SK-N-SH treated with all-trans-retinoic acid at 6 μM for 48 hours (cell line): ENCODE measurements around the gene GPSM1.

Experiments used
- ATAC-seq: fragments of 200-7000 bp; cut with Tn5 transposase; 3 replicates; pipeline ENCODE4 v1.9.1; 2020; ENCODE audit warnings: mild to moderate bottlenecking, moderate library complexity
- ARNTL ChIP-seq: fragments of 450-650 bp; formaldehyde crosslinking; IDR thresholded peaks from 2 replicates; pipeline ENCODE4 v1.5.0; 2020; ENCODE audit warnings: low read depth, mild to moderate bottlenecking, moderate library complexity, borderline replicate concordance
- BACH2 ChIP-seq: fragments of 250-450 bp; sonication (Bioruptor Pico); IDR thresholded peaks from 2 replicates; pipeline ENCODE4 v1.9.0; 2021; ENCODE audit warnings: mild to moderate bottlenecking, borderline replicate concordance
- CSDC2 ChIP-seq: fragments of 250-450 bp; sonication (Bioruptor Pico); IDR thresholded peaks from 2 replicates; pipeline ENCODE4 v1.5.0; 2020; ENCODE audit warnings: mild to moderate bottlenecking, moderate library complexity
- GLIS3 ChIP-seq: fragments of 250-450 bp; sonication (Bioruptor Pico); IDR thresholded peaks from 2 replicates; pipeline ENCODE4 v1.5.0; 2020; ENCODE audit warnings: mild to moderate bottlenecking, moderate library complexity
- ISL1 ChIP-seq: fragments of 250-450 bp; sonication (Bioruptor Pico); IDR thresholded peaks from 2 replicates; pipeline ENCODE4 v2.1.2; 2022; ENCODE audit warnings: mild to moderate bottlenecking, moderate library complexity
- OSR1 ChIP-seq: fragments of 250-450 bp; sonication (Bioruptor Pico); IDR thresholded peaks from 2 replicates; pipeline ENCODE4 v1.8.0; 2022; ENCODE audit warnings: moderate library complexity, mild to moderate bottlenecking, inconsistent platforms
- PPARA ChIP-seq: fragments of 250-450 bp; sonication (Bioruptor Pico); IDR thresholded peaks from 2 replicates; pipeline ENCODE4 v1.5.0; 2020; ENCODE audit warnings: mild to moderate bottlenecking, borderline replicate concordance
- RARB ChIP-seq: fragments of 250-450 bp; sonication (Bioruptor Pico); IDR thresholded peaks from 2 replicates; pipeline ENCODE4 v1.8.0; 2021; ENCODE audit warnings: mild to moderate bottlenecking, moderate library complexity
- SNAI2 ChIP-seq: fragments of 250-450 bp; sonication (Bioruptor Pico); IDR thresholded peaks from 2 replicates; pipeline ENCODE4 v1.5.0; 2020; ENCODE audit warnings: mild to moderate bottlenecking, moderate library complexity
- ZC3H10 ChIP-seq: fragments of 250-450 bp; sonication (Bioruptor Pico); IDR thresholded peaks from 2 replicates; pipeline ENCODE4 v1.5.1; 2021; ENCODE audit warnings: mild to moderate bottlenecking, moderate library complexity
- ZFP3 ChIP-seq: fragments of 250-450 bp; sonication (Bioruptor Pico); IDR thresholded peaks from 2 replicates; pipeline ENCODE4 v1.5.0; 2020; ENCODE audit warnings: mild to moderate bottlenecking, moderate library complexity
- ZFP30 ChIP-seq: fragments of 450-650 bp; formaldehyde crosslinking; IDR thresholded peaks from 2 replicates; pipeline ENCODE4 v1.5.0; 2022; ENCODE audit warnings: mild to moderate bottlenecking, moderate library complexity
- ZNF565 ChIP-seq: fragments of 450-650 bp; formaldehyde crosslinking; conservative IDR thresholded peaks from 2 replicates; pipeline ENCODE4 v1.5.0; 2020; ENCODE audit warnings: low read depth, mild to moderate bottlenecking, moderate library complexity
- ZNF70 ChIP-seq: fragments of 450-650 bp; formaldehyde crosslinking; IDR thresholded peaks from 2 replicates; pipeline ENCODE4 v1.5.0; 2020; ENCODE audit warnings: mild to moderate bottlenecking, moderate library complexity
- TF ChIP-seq, protein P1 (sequence below): fragments of 250-450 bp; sonication (Bioruptor Pico); IDR thresholded peaks from 2 replicates; pipeline ENCODE4 v1.8.0; 2020; ENCODE audit warnings: mild to moderate bottlenecking, moderate library complexity, borderline replicate concordance
- TF ChIP-seq, protein P2 (sequence below): fragments of 250-450 bp; sonication (Bioruptor Pico); IDR thresholded peaks from 2 replicates; pipeline ENCODE4 v1.5.0; 2020; ENCODE audit warnings: mild to moderate bottlenecking, moderate library complexity
- TF ChIP-seq, protein P3 (sequence below): fragments of 250-450 bp; sonication (Bioruptor Pico); IDR thresholded peaks from 2 replicates; pipeline ENCODE4 v1.5.1; 2020; ENCODE audit warnings: low read depth, mild to moderate bottlenecking, moderate library complexity
- TF ChIP-seq, protein P4 (sequence below): fragments of 250-450 bp; sonication (Bioruptor Pico); IDR thresholded peaks from 2 replicates; pipeline ENCODE4 v1.8.0; 2021; ENCODE audit warnings: low read depth, mild to moderate bottlenecking, moderate library complexity, borderline replicate concordance

GPSM1 gene

DNA sequence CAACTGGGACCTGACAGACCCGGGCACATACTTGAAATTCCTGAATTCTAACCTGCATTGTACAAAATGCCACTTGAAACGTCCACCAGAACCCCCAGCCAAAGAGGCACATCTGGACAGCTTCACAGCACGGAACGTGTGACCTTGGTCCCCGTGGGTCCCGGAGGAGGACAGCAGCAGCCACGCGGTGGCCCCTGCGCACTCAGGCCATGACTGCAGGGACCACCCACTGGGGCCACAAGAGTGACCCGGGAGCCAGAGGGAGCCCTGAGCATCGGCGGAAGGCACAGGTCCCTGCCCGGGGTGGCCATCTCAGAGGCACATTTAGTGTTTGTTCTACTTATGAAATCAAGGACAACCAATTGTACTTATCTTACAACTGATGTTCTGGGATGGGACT, 74.7 kb downstream of the GPSM1 start:
- ATAC-seq = no peak
- no peak for TF ChIP-seq RARB (CRISPR knock-in tag)
- TF ChIP-seq BACH2 (CRISPR knock-in tag) = no peak
- TF ChIP-seq, protein P1, sequence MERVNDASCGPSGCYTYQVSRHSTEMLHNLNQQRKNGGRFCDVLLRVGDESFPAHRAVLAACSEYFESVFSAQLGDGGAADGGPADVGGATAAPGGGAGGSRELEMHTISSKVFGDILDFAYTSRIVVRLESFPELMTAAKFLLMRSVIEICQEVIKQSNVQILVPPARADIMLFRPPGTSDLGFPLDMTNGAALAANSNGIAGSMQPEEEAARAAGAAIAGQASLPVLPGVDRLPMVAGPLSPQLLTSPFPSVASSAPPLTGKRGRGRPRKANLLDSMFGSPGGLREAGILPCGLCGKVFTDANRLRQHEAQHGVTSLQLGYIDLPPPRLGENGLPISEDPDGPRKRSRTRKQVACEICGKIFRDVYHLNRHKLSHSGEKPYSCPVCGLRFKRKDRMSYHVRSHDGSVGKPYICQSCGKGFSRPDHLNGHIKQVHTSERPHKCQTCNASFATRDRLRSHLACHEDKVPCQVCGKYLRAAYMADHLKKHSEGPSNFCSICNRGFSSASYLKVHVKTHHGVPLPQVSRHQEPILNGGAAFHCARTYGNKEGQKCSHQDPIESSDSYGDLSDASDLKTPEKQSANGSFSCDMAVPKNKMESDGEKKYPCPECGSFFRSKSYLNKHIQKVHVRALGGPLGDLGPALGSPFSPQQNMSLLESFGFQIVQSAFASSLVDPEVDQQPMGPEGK (CRISPR knock-in tag) = no peak
- TF ChIP-seq, protein P2, sequence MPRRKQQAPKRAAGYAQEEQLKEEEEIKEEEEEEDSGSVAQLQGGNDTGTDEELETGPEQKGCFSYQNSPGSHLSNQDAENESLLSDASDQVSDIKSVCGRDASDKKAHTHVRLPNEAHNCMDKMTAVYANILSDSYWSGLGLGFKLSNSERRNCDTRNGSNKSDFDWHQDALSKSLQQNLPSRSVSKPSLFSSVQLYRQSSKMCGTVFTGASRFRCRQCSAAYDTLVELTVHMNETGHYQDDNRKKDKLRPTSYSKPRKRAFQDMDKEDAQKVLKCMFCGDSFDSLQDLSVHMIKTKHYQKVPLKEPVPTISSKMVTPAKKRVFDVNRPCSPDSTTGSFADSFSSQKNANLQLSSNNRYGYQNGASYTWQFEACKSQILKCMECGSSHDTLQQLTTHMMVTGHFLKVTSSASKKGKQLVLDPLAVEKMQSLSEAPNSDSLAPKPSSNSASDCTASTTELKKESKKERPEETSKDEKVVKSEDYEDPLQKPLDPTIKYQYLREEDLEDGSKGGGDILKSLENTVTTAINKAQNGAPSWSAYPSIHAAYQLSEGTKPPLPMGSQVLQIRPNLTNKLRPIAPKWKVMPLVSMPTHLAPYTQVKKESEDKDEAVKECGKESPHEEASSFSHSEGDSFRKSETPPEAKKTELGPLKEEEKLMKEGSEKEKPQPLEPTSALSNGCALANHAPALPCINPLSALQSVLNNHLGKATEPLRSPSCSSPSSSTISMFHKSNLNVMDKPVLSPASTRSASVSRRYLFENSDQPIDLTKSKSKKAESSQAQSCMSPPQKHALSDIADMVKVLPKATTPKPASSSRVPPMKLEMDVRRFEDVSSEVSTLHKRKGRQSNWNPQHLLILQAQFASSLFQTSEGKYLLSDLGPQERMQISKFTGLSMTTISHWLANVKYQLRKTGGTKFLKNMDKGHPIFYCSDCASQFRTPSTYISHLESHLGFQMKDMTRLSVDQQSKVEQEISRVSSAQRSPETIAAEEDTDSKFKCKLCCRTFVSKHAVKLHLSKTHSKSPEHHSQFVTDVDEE = no peak
- TF ChIP-seq GLIS3 (CRISPR knock-in tag) = no peak
- no peak for TF ChIP-seq SNAI2 (CRISPR knock-in tag)
- no peak for TF ChIP-seq PPARA (CRISPR knock-in tag)
- TF ChIP-seq CSDC2 (CRISPR knock-in tag) = no peak

DNA sequence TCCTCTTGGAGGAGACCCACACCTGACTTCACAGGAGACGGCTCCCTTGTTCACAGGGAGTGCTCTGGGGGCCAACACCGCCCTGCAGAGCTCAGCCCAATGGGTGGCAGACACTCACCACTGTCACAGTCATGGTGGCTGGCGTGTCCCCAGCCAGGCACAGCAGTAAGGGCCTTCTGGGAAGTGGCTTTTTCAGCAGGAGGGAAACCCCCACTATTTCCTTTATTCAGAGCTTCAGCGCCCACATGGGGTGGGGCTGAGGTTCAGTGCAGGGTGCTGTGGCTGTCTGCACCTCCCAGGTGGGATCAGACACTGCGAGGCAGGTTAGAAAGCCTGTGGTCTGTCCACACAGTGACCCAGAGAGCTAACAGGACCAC, 76.2 kb downstream of the GPSM1 start:
- ATAC-seq = no peak
- TF ChIP-seq, protein P3, sequence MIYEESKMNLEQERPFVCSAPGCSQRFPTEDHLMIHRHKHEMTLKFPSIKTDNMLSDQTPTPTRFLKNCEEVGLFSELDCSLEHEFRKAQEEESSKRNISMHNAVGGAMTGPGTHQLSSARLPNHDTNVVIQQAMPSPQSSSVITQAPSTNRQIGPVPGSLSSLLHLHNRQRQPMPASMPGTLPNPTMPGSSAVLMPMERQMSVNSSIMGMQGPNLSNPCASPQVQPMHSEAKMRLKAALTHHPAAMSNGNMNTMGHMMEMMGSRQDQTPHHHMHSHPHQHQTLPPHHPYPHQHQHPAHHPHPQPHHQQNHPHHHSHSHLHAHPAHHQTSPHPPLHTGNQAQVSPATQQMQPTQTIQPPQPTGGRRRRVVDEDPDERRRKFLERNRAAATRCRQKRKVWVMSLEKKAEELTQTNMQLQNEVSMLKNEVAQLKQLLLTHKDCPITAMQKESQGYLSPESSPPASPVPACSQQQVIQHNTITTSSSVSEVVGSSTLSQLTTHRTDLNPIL (CRISPR knock-in tag) = no peak
- TF ChIP-seq RARB (CRISPR knock-in tag) = no peak

DNA sequence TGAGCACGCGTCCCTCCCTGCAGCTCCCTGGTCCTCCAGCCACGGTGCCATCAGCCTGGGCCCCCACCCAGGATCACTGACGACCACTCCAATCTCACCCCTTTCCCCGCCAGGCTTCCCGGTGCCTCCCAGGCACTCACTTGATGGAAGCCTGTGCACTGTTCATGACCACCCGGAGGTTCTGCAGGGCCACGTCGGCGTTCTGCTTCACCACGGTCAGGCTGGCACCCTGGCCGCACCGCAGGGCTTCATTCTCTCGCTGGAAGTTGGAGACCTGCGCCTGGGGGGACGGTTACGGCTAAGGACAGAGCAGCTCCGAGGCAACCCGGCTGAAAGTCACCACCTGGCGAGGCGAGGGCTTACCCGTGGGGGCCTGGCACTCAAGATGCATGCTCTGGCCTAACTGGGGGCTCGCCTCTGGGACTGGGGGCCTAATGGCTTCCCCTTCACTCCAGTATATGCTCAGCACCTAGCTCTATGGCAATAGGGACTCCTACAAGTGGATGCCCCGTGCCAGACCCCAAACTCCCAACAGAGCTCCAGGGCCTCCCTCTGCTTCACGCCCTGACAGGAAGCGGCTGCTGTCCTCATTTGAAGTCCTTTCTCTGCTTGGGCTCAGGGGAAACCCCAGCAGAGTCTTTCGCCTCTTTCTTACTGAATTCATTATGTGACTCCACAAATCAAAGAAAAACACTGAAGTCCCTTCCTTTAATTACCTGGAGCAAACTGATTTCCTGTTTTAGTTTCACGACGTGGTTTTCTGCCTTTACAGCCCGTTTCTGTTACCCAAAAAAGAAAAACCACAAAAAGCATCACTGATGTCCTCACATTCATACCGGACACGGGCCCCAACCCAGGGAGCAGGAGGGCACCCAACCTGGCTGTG, 76.8 kb downstream of the GPSM1 start:
- TF ChIP-seq ZNF565 (no peak), ZFP3 (CRISPR knock-in tag) (no peak), ARNTL (no peak), OSR1 (CRISPR knock-in tag) (no peak), ZNF70 (no peak), SNAI2 (CRISPR knock-in tag) (no peak), ZFP30 (CRISPR knock-in tag) (no peak), ISL1 (no peak)
- TF ChIP-seq, protein P4, sequence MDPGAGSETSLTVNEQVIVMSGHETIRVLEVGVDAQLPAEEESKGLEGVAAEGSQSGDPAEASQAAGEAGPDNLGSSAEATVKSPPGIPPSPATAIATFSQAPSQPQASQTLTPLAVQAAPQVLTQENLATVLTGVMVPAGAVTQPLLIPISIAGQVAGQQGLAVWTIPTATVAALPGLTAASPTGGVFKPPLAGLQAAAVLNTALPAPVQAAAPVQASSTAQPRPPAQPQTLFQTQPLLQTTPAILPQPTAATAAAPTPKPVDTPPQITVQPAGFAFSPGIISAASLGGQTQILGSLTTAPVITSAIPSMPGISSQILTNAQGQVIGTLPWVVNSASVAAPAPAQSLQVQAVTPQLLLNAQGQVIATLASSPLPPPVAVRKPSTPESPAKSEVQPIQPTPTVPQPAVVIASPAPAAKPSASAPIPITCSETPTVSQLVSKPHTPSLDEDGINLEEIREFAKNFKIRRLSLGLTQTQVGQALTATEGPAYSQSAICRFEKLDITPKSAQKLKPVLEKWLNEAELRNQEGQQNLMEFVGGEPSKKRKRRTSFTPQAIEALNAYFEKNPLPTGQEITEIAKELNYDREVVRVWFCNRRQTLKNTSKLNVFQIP = no peak
- ATAC-seq = no peak

DNA sequence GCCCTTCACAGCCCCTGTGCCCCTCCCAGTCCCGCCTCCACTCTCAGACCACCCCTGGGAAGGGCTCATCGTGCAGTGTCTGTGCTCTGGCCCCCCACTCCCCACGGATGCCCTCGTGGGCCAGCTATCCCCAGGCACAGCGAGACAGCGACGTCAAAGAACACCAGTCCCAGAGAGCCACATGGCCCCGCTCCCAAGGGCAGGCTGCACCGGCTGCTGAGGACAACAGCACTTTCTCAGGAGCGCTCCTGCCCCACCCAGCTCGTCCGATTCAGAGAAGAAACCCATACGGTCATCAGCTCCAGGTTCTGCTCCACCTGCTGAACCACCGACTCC, 77.4 kb downstream of the GPSM1 start:
- TF ChIP-seq PPARA (CRISPR knock-in tag) = no peak
- no peak for TF ChIP-seq ZC3H10
- no peak for TF ChIP-seq ZNF70
- TF ChIP-seq ARNTL = no peak
- TF ChIP-seq, protein P3 (CRISPR knock-in tag) = no peak
- TF ChIP-seq, all 23 proteins: peak for 0
- ATAC-seq = no peak

DNA sequence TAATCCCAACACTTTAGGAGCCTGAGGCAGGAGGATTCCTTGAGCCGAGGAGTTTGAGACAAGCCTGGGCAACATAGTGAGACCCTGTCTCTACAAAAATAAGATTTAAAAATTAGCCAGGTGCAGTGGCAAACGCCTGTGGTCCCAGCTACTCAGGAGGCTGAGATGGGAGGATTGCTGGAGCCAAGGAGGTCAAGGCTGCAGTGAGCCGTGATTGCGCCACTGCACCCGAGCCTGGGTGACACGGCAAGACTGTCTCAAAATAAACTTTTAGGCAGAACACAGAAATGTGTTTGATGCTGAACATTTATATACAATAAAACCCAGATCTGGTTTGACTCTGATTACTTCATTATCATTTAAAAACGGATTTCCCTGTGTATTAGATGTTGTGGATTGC, 78.1 kb downstream of the GPSM1 start:
- ATAC-seq = no peak
- TF ChIP-seq BACH2 (CRISPR knock-in tag) = no peak
- TF ChIP-seq, protein P4 = no peak
- TF ChIP-seq, protein P2 = no peak
- TF ChIP-seq OSR1 (CRISPR knock-in tag) = no peak
- TF ChIP-seq GLIS3 (CRISPR knock-in tag) = no peak
- TF ChIP-seq ZNF70 = no peak
